ENCODE data around the gene BCAR3. TPM values are rescaled to one million over a fixed set of nuclear protein-coding genes. Genes with fewer than 3 reads are reported as not detected.

Gene BCAR3
- total and polyA plus RNA-seq, 2 of the 4 experiments (the other 2 are of a cell fraction) = 41.4 to 46.4 TPM

- Histone ChIP-seq H3K9me3 (ENCODE audit: control insufficient read depth, insufficient read depth, low read length) (no peaks in the 10 kb centered on the region), H3K14ac (replicated peaks; ENCODE audit: low read depth, low read length) (peak overlapping the region; percentile 14; the same call in 1 of the 2 replicates), H4K8ac (ENCODE audit: low read depth in 2 of 2, low read length in 2 of 2) (no peak overlapping the region), H3K36me3 (ENCODE audit: control insufficient read depth, insufficient read depth, low read length) (peaks cover 23% of the 10 kb centered on the region), H3K4me2 (ENCODE audit: low read depth, low read length) (no peak overlapping the region), H4K5ac (ENCODE audit: low read depth, low read length) (no peak overlapping the region), H3K4ac (ENCODE audit: low read depth, low read length) (peak overlapping the region; percentile 12; the same call in 1 of the 2 replicates), H4K91ac (ENCODE audit: insufficient read depth, low read depth, low read length) (peak overlapping the region; percentile 2; the same call in 1 of the 2 replicates), H3K9me1 (ENCODE audit: insufficient read depth, low read length) (peaks cover 45% of the 10 kb centered on the region), H4K20me1 (ENCODE audit: insufficient read depth, low read length) (peaks cover 78% of the 10 kb centered on the region), H3K27me3 (ENCODE audit: control insufficient read depth, insufficient read depth, low read length) (no peaks in the 10 kb centered on the region), H3K56ac (ENCODE audit: extremely low read depth, insufficient read depth, low read length) (no peak overlapping the region), H3K18ac (ENCODE audit: low read depth, low read length) (no peak overlapping the region), H3K9ac (ENCODE audit: low read depth, low read length) (no peak overlapping the region), H2BK120ac (ENCODE audit: low read depth, low read length) (0 out of 2 replicates have a peak overlapping the region, but pooled peaks have one; percentile 0), H2BK15ac (ENCODE audit: low read depth, low read length) (peak overlapping the region; percentile 43; the same call in 1 of the 3 replicates), H3K27ac (ENCODE audit: insufficient read depth, low read length) (no peak overlapping the region; the same call in 1 of the 2 replicates), H3K23ac (ENCODE audit: low read depth, low read length) (peak overlapping the region; percentile 40; the same call in 1 of the 2 replicates), H2AK9ac (replicated peaks; ENCODE audit: low read depth, low read length, poor library complexity) (no peak overlapping the region), H3K79me1 (ENCODE audit: low read depth in 1 of 2, low read length in 2 of 2) (peaks cover 30 to 79% of the 10 kb centered on the region in 2 experiments), H2AFZ (replicated peaks; ENCODE audit: low read length, poor library complexity) (no peak overlapping the region), H2BK5ac (ENCODE audit: low read depth, low read length, poor library complexity, severe bottlenecking) (peak overlapping the region; percentile 13), H2BK20ac (ENCODE audit: low read depth, low read length) (no peak overlapping the region), H3K4me3 (ENCODE audit: insufficient read depth, low read depth, low read length) (no peak overlapping the region), H3K4me1 (ENCODE audit: control insufficient read depth, insufficient read depth, low read length) (peaks cover 52% of the 10 kb centered on the region), H2AK5ac (ENCODE audit: low read depth, low read length) (peak overlapping the region; percentile 15; the same call in 1 of the 2 replicates)
- POLR2A ChIA-PET (ENCODE audit: unreplicated experiment) = no interaction called here
- 100% methylated on average over 3 of the region's 14 CpGs; no CpG with 5 or more reads in 1 of the 2 experiments for WGBS, 2 experiments (ENCODE audit: extremely low coverage in 2 of 2, insufficient read length in 1 of 2)
- ATAC-seq (ENCODE audit: low read depth) (no peak), DNase-seq (peak; percentile 72)
- TF ChIP-seq SMC3 (IDR thresholded peaks at IDR 0.05; ENCODE audit: low read depth, low read length) (no peak), MAZ (IDR thresholded peaks at IDR 0.05; ENCODE audit: borderline replicate concordance, low read depth, low read length) (no peak), CHD1 (IDR thresholded peaks at IDR 0.05; ENCODE audit: low read depth, low read length) (no peak), CEBPB (IDR thresholded peaks at IDR 0.05; ENCODE audit: low read depth, low read length) (no peak), RCOR1 (IDR thresholded peaks at IDR 0.05; ENCODE audit: insufficient replicate concordance, low read length) (no peak), CTCF (conservative IDR thresholded peaks at IDR 0.05; ENCODE audit: low read depth, low read length) (no peak), USF2 (IDR thresholded peaks at IDR 0.05; ENCODE audit: low read depth, low read length) (no peak), POLR2A (IDR thresholded peaks at IDR 0.05; ENCODE audit: low read depth, low read length) (no peak), RFX5 (IDR thresholded peaks at IDR 0.05; ENCODE audit: low read depth, low read length) (no peak), ELK1 (IDR thresholded peaks at IDR 0.05; ENCODE audit: borderline replicate concordance, low read depth, low read length) (no peak), FOS (IDR thresholded peaks at IDR 0.05; ENCODE audit: low read depth, low read length) (no peak), BHLHE40 (IDR thresholded peaks at IDR 0.05; ENCODE audit: low read depth, low read length) (no peak), MAFK (IDR thresholded peaks at IDR 0.05; ENCODE audit: low read depth, low read length) (no peak)
- in situ Hi-C loops (cut with MboI; ENCODE audit: low sequenced_read_pairs) = no loop called here
- CTCF ChIA-PET = interaction anchor here (1.7 kb wide), 1 partner anchor 147 kb away, joined by 5 read pairs; no protein-coding TSS in a partner anchor
- no TSS peak for BruUV-seq (replicated peaks)
- dilution Hi-C loops (cut with HindIII; ENCODE audit: low sequenced_read_pairs, unreplicated experiment) = no loop called here
- intact Hi-C loops (cut with micrococcal nuclease) = no loop called here
These were observed 14.8 kb downstream of the BCAR3 start for GRCh38 chr1:93666613-93667384.

Measured in IMR-90 (cell line).